Neural cell (in vitro differentiated cells): ENCODE data around the gene VPS35L. TPM values are rescaled to one million over a fixed set of nuclear protein-coding genes. Genes with fewer than 3 reads are reported as not detected.

Source experiments
- H2AFZ ChIP-seq: fragments of 200-600, 300-800 bp; sonication (generic), shearing (Covaris generic); 2 replicates; pipeline ENCODE4 v1.6.0; 2014; ENCODE audit warnings: low read depth, mild to moderate bottlenecking, antibody characterized with exemption, low read length, moderate library complexity
- H3F3A ChIP-seq: fragments of 200-600 bp; shearing (Covaris generic); 2 replicates; pipeline ENCODE4 v1.6.1; 2016; ENCODE audit warnings: mild to moderate bottlenecking, moderate library complexity, mixed read lengths, antibody characterized with exemption, low read length; ENCODE audit not compliant: insufficient read depth, poor library complexity, severe bottlenecking
- H3K27ac ChIP-seq: fragments of 200-600, 300-800 bp; sonication (generic), shearing (Covaris generic); 2 replicates; pipeline ENCODE4 v1.5.1; 2014; ENCODE audit warnings: mild to moderate bottlenecking, low read length, moderate library complexity
- H3K27me3 ChIP-seq: fragments of 300-800, 200-600 bp; sonication (generic), shearing (Covaris generic); 2 replicates; pipeline ENCODE4 v1.6.0; 2014; ENCODE audit warnings: mild to moderate bottlenecking, low read depth, low read length, moderate library complexity; ENCODE audit not compliant: insufficient read depth
- H3K36me3 ChIP-seq: fragments of 300-800, 200-600 bp; sonication (generic), shearing (Covaris generic); 2 replicates; pipeline ENCODE4 v1.5.1; 2014; ENCODE audit warnings: mild to moderate bottlenecking, antibody characterized with exemption, low read length, moderate library complexity; ENCODE audit not compliant: insufficient read depth
- H3K4me2 ChIP-seq: fragments of 300-800, 200-600 bp; sonication (generic), shearing (Covaris generic); 2 replicates; pipeline ENCODE4 v1.6.0; 2014; ENCODE audit warnings: mild to moderate bottlenecking, low read length
- H3K4me3 ChIP-seq: fragments of 300-800, 200-600 bp; sonication (generic), shearing (Covaris generic); 2 replicates; pipeline ENCODE4 v1.5.1; 2014; ENCODE audit warnings: mild to moderate bottlenecking, low read length, moderate library complexity
- H3K79me2 ChIP-seq: fragments of 200-600 bp; shearing (Covaris generic); replicated peaks from 2 replicates; pipeline ENCODE4 v1.6.0; 2014; ENCODE audit warnings: mild to moderate bottlenecking, low read length, moderate library complexity; ENCODE audit not compliant: insufficient read depth
- H3K9ac ChIP-seq: fragments of 300-800, 200-600 bp; sonication (generic), shearing (Covaris generic); 2 replicates; pipeline ENCODE4 v1.6.1; 2016; ENCODE audit warnings: mild to moderate bottlenecking, low read length, mixed read lengths
- H3K9me2 ChIP-seq: fragments of 200-600 bp; shearing (Covaris generic); 2 replicates; pipeline ENCODE4 v1.6.1; 2016; ENCODE audit warnings: mild to moderate bottlenecking, low read length, mixed read lengths; ENCODE audit not compliant: insufficient read depth
- H3K9me3 ChIP-seq: fragments of 200-600, 300-800 bp; sonication (generic), shearing (Covaris generic); 2 replicates; pipeline ENCODE4 v1.6.1; 2016; ENCODE audit warnings: mild to moderate bottlenecking, mixed run types, low read length, moderate library complexity, mixed read lengths
- H4K20me1 ChIP-seq: fragments of 200-600 bp; shearing (Covaris generic); 2 replicates; pipeline ENCODE4 v1.6.1; 2016; ENCODE audit warnings: mild to moderate bottlenecking, mixed run types; ENCODE audit not compliant: insufficient read depth
- CTCF ChIP-seq: fragments of 450-650 bp; IDR thresholded peaks from 2 replicates; pipeline ENCODE4 v1.5.1; 2014; ENCODE audit warnings: antibody characterized with exemption, mild to moderate bottlenecking, moderate library complexity; ENCODE audit not compliant: poor library complexity, severe bottlenecking
- EP300 ChIP-seq: fragments of 450-650 bp; conservative IDR thresholded peaks from 2 replicates; pipeline ENCODE4 v1.6.1; 2014; ENCODE audit warnings: antibody characterized with exemption, mild to moderate bottlenecking, moderate library complexity; ENCODE audit not compliant: poor library complexity, severe bottlenecking
- EZH2 ChIP-seq: fragments of 200-600, 300-800 bp; shearing (Covaris generic), sonication (generic); IDR thresholded peaks from 2 replicates; pipeline ENCODE4 v1.6.1; 2014; ENCODE audit warnings: antibody characterized with exemption, low read length, borderline replicate concordance, mild to moderate bottlenecking; ENCODE audit not compliant: insufficient read depth, poor library complexity, severe bottlenecking
- MXI1 ChIP-seq: fragments of 450-650 bp; conservative IDR thresholded peaks from 2 replicates; pipeline ENCODE4 v1.6.1; 2014; ENCODE audit warnings: antibody characterized with exemption, mild to moderate bottlenecking; ENCODE audit not compliant: poor library complexity, severe bottlenecking
- POLR2AphosphoS5 ChIP-seq: IDR thresholded peaks from 2 replicates; pipeline ENCODE4 v1.6.1; 2012
- RAD21 ChIP-seq: fragments of 450-650 bp; conservative IDR thresholded peaks from 2 replicates; pipeline ENCODE4 v1.6.1; 2014; ENCODE audit warnings: antibody characterized with exemption, mild to moderate bottlenecking, moderate library complexity
- REST ChIP-seq: IDR thresholded peaks from 2 replicates; pipeline ENCODE4 v1.6.1; 2012; ENCODE audit warnings: borderline replicate concordance
- SMC3 ChIP-seq: fragments of 450-650 bp; conservative IDR thresholded peaks from 2 replicates; pipeline ENCODE4 v1.6.1; 2014; ENCODE audit warnings: antibody characterized with exemption, mild to moderate bottlenecking, moderate library complexity; ENCODE audit not compliant: poor library complexity
- TAF1 ChIP-seq: IDR thresholded peaks from 2 replicates; pipeline ENCODE4 v1.6.1; 2012; ENCODE audit warnings: low read depth
- polyA plus RNA-seq: library from polyadenylated mRNA; depleted of rRNA; stranded (reverse); fragments of >200 nt; gene quantifications from 2 replicates; pipeline ENCODE4 v1.2.3, GENCODE V29; 2014

VPS35L gene
- polyA plus RNA-seq, 1 donor from 2014 or later: 29.8 TPM

- no peak overlapping the region for H3K27ac ChIP-seq
- H3K4me3 ChIP-seq: no peak overlapping the region
- H3K27me3 ChIP-seq: no peaks in the 10 kb centered on the region
- no peaks in the 10 kb centered on the region for H3K9me2 ChIP-seq
- no peak overlapping the region for H3K9ac ChIP-seq
- H3K79me2 ChIP-seq: no peaks in the 10 kb centered on the region
- TF ChIP-seq SMC3 (no peak), MXI1 (no peak), EP300 (no peak), POLR2AphosphoS5 (no peak), EZH2 (no peak), TAF1 (no peak), REST (no peak), CTCF (no peak), RAD21 (no peak)
- no peaks in the 10 kb centered on the region for H3K9me3 ChIP-seq
- H2AFZ ChIP-seq: no peak overlapping the region
- no peaks in the 10 kb centered on the region for H3F3A ChIP-seq
- H3K4me2 ChIP-seq: no peak overlapping the region
- no peaks in the 10 kb centered on the region for H4K20me1 ChIP-seq
- H3K36me3 ChIP-seq: no peaks in the 10 kb centered on the region
Measured at GRCh38 chr16:19745286-19746010, 189.9 kb downstream of the VPS35L start.

GRCh38 chr16:19746561-19746960, 191.1 kb downstream of the VPS35L start:
- Histone ChIP-seq H3K27ac (no peak overlapping the region), H3F3A (no peaks in the 10 kb centered on the region), H3K9ac (no peak overlapping the region), H4K20me1 (no peaks in the 10 kb centered on the region), H3K9me2 (no peaks in the 10 kb centered on the region), H3K4me3 (no peak overlapping the region), H3K79me2 (no peaks in the 10 kb centered on the region), H3K4me2 (no peak overlapping the region), H2AFZ (no peak overlapping the region), H3K9me3 (no peaks in the 10 kb centered on the region), H3K36me3 (no peaks in the 10 kb centered on the region), H3K27me3 (no peaks in the 10 kb centered on the region)
- TF ChIP-seq EP300 (no peak), SMC3 (no peak), EZH2 (no peak), CTCF (no peak), REST (no peak), TAF1 (no peak), MXI1 (no peak), POLR2AphosphoS5 (no peak), RAD21 (no peak)
